Hematopoietic multipotent progenitor cell treated with erythropoietin and hydrocortisone succinate and interleukin-3 and kit ligand, for 17 days (in vitro differentiated cells): ENCODE measurements around the gene SLC25A1.

Source experiments
- DNase-seq: peaks from one replicate; pipeline ENCODE4 v3.0.0-alpha.2; 2015; ENCODE audit warnings: low spot score

The SLC25A1 gene

GRCh38 chr22:19178657-19179496, at the start of gene SLC25A1:
TSS of gene SLC25A1 (minus strand) at chr22:19178736. CDS start at chr22:19178673, 63 bp downstream.
- peak; percentile 93 for DNase-seq

GRCh38 chr22:19228179-19228578, 49.6 kb upstream of the SLC25A1 start:
- DNase-seq: no peak

GRCh38 chr22:19226428-19226827, 47.9 kb upstream of the SLC25A1 start:
- DNase-seq: no peak

- no peak for DNase-seq
These were observed 47.0 kb upstream of the SLC25A1 start for GRCh38 chr22:19225560-19225959.

GRCh38 chr22:19224985-19225384, 46.4 kb upstream of the SLC25A1 start:
- DNase-seq: no peak

- no peak for DNase-seq
These were observed 46.0 kb upstream of the SLC25A1 start for GRCh38 chr22:19224557-19224956.

- DNase-seq: no peak
These were observed 45.1 kb upstream of the SLC25A1 start for GRCh38 chr22:19223617-19224016.

GRCh38 chr22:19223110-19223509, 44.6 kb upstream of the SLC25A1 start:
- DNase-seq: no peak

- no peak for DNase-seq
These were observed 43.9 kb upstream of the SLC25A1 start for GRCh38 chr22:19222242-19223005.

- no peak for DNase-seq
These were observed 42.3 kb upstream of the SLC25A1 start for GRCh38 chr22:19220867-19221266.

- no peak for DNase-seq
These were observed 40.2 kb upstream of the SLC25A1 start for GRCh38 chr22:19218541-19219233.

- no peak for DNase-seq
These were observed 38.0 kb upstream of the SLC25A1 start for GRCh38 chr22:19216579-19216978.

GRCh38 chr22:19215360-19215759, 36.8 kb upstream of the SLC25A1 start:
- DNase-seq: no peak

- DNase-seq: no peak
These were observed 35.5 kb upstream of the SLC25A1 start for GRCh38 chr22:19214078-19214473.

GRCh38 chr22:19213442-19214077, 35.0 kb upstream of the SLC25A1 start:
- DNase-seq: no peak

- no peak for DNase-seq
These were observed 34.5 kb upstream of the SLC25A1 start for GRCh38 chr22:19213001-19213400.

GRCh38 chr22:19212302-19212870, 33.9 kb upstream of the SLC25A1 start:
- no peak for DNase-seq

- DNase-seq: no peak
These were observed 31.7 kb upstream of the SLC25A1 start for GRCh38 chr22:19210188-19210587.

GRCh38 chr22:19208287-19208847, 29.8 kb upstream of the SLC25A1 start:
- no peak for DNase-seq

GRCh38 chr22:19207884-19208283, 29.3 kb upstream of the SLC25A1 start:
- DNase-seq: no peak

GRCh38 chr22:19207401-19207808, 28.9 kb upstream of the SLC25A1 start:
- DNase-seq: no peak
